A549 (cell line): ENCODE results near the gene FSTL4.

Experiments
- CEBPB ChIP-seq, 2 experiments: fragments of >200 bp in 1 of 2; sonication (Bioruptor Twin) in 1 of 2; formaldehyde crosslinking in 1 of 2; IDR thresholded peaks; 2 replicates each; pipeline ENCODE4 v1.6.1; 2012 to 2016
- CHD2 ChIP-seq: fragments of 150-350 bp; IDR thresholded peaks from 2 replicates; pipeline ENCODE4 v1.6.1; 2014; ENCODE audit warnings: low read length; ENCODE audit not compliant: partially characterized antibody
- CTCF ChIP-seq: fragments of >200 bp; sonication (Bioruptor Twin); formaldehyde crosslinking; IDR thresholded peaks from 3 replicates; pipeline ENCODE4 v1.5.1; 2016
- EHMT2 ChIP-seq: fragments of 200-600 bp; sonication (generic); IDR thresholded peaks from 2 replicates; pipeline ENCODE4 v1.6.1; 2016; ENCODE audit warnings: antibody characterized with exemption, low read depth, mild to moderate bottlenecking, moderate library complexity
- ELK1 ChIP-seq: fragments of 150-350 bp; IDR thresholded peaks from 2 replicates; pipeline ENCODE4 v1.6.1; 2014; ENCODE audit warnings: low read depth, mild to moderate bottlenecking, low read length
- EP300 ChIP-seq, 2 experiments: fragments of >200 bp; sonication (Bioruptor Twin); formaldehyde crosslinking; IDR thresholded peaks; 2 replicates in 1 of 2; 3 replicates in 1 of 2; pipeline ENCODE4 v1.6.1; 2016 to 2017
- ESRRA ChIP-seq: fragments of 150-350 bp; IDR thresholded peaks from 2 replicates; pipeline ENCODE4 v1.6.1; 2014; ENCODE audit warnings: mild to moderate bottlenecking, low read length, borderline replicate concordance
- FOSL2 ChIP-seq, 2 experiments: fragments of 450-650 bp in 1 of 2; fragments of >200 bp in 1 of 2; sonication (Bioruptor Twin) in 1 of 2; formaldehyde crosslinking; IDR thresholded peaks; 2 replicates each; pipeline versions ENCODE4 v1.5.0 to v1.6.1; 2016 to 2020; ENCODE audit warnings: mild to moderate bottlenecking in 1 of 2, moderate library complexity in 1 of 2
- HOXA7 ChIP-seq: fragments of 250-450 bp; sonication (Bioruptor Pico); IDR thresholded peaks from 2 replicates; pipeline ENCODE4 v1.5.0; 2020; ENCODE audit warnings: mild to moderate bottlenecking, moderate library complexity
- MAX ChIP-seq: IDR thresholded peaks from 2 replicates; pipeline ENCODE4 v1.6.1; 2012
- POLR2A ChIP-seq: IDR thresholded peaks from 2 replicates; pipeline ENCODE4 v1.6.1; 2012; ENCODE audit warnings: mild to moderate bottlenecking, low read length
- RCOR1 ChIP-seq: fragments of 150-350 bp; IDR thresholded peaks from 2 replicates; pipeline ENCODE4 v1.6.1; 2014; ENCODE audit warnings: antibody characterized with exemption, low read length, low read depth
- ZNF302 ChIP-seq: fragments of 250-450 bp; sonication (Bioruptor Pico); IDR thresholded peaks from 2 replicates; pipeline ENCODE4 v1.9.0; 2021; ENCODE audit warnings: inconsistent platforms, mild to moderate bottlenecking, moderate library complexity

- TF ChIP-seq CTCF (no peak), CEBPB (IDR thresholded peaks at IDR 0.05) (no peak), HOXA7 (no peak), ESRRA (no peak), EHMT2 (no peak), ELK1 (no peak), CHD2 (no peak), ZNF302 (no peak), MAX (no peak), RCOR1 (no peak), POLR2A (no peak), FOSL2 (IDR thresholded peaks at IDR 0.05) (no peak), FOSL2 (CRISPR knock-in tag; IDR thresholded peaks at IDR 0.05) (no peak), EP300 (IDR thresholded peaks at IDR 0.05) (no peak)
Measured at GRCh38 chr5:133589286-133589685, 23.1 kb downstream of the FSTL4 start.
